Suprapubic skin (tissue), 3 donors: ENCODE measurements around the gene LATS2.

ENCODE experiments used
- POLR2A ChIP-seq, 2 donors: fragments of 450-650 bp; IDR thresholded peaks; one replicate each; pipeline ENCODE4 v1.6.1; 2017; ENCODE audit warnings: antibody characterized with exemption in 2 of 2, mild to moderate bottlenecking in 2 of 2, moderate library complexity in 2 of 2
- TF ChIP-seq, protein P1 (sequence below), 2 donors: fragments of 200-600 bp in 1 of 2; fragments of 450-650 bp in 1 of 2; sonication (generic) in 1 of 2; IDR thresholded peaks; one replicate each; pipeline ENCODE4 v1.5.1; 2016 to 2019; ENCODE audit warnings: antibody characterized with exemption in 2 of 2, mild to moderate bottlenecking in 1 of 2, moderate library complexity in 1 of 2

DNA sequence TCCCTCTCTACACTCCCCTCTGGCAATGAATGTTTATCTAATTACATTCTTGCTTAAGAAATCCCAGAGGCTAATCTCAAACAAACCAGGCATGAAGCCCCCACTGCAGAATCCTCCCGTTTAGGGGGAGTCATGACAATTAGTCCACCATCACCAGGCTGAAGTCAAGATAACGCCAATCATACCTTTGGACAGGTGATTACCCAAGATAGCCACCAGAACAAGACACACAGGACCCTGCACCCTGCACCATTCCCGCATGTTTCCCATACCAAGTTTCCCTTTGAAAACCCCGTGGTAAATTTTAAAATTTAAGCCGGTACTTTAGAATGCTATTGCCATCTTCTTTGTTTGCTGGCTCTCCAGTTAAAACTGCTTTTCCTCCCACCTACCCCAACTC lies 94.0 kb downstream of the LATS2 start:
- TF ChIP-seq, protein P1, sequence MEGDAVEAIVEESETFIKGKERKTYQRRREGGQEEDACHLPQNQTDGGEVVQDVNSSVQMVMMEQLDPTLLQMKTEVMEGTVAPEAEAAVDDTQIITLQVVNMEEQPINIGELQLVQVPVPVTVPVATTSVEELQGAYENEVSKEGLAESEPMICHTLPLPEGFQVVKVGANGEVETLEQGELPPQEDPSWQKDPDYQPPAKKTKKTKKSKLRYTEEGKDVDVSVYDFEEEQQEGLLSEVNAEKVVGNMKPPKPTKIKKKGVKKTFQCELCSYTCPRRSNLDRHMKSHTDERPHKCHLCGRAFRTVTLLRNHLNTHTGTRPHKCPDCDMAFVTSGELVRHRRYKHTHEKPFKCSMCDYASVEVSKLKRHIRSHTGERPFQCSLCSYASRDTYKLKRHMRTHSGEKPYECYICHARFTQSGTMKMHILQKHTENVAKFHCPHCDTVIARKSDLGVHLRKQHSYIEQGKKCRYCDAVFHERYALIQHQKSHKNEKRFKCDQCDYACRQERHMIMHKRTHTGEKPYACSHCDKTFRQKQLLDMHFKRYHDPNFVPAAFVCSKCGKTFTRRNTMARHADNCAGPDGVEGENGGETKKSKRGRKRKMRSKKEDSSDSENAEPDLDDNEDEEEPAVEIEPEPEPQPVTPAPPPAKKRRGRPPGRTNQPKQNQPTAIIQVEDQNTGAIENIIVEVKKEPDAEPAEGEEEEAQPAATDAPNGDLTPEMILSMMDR (IDR thresholded peaks at IDR 0.05): no peak
- no peak for TF ChIP-seq POLR2A (IDR thresholded peaks at IDR 0.05)
